GM12892 (cell line): ENCODE results near the gene RNF207.

ENCODE experiments used
- POLR2A ChIP-seq: IDR thresholded peaks from 2 replicates; pipeline ENCODE4 v1.6.1; 2011; ENCODE audit warnings: low read depth, low read length, control low read depth
- POLR2AphosphoS5 ChIP-seq: IDR thresholded peaks from 2 replicates; pipeline ENCODE4 v1.6.1; 2011; ENCODE audit warnings: low read depth, low read length, control low read depth

DNA sequence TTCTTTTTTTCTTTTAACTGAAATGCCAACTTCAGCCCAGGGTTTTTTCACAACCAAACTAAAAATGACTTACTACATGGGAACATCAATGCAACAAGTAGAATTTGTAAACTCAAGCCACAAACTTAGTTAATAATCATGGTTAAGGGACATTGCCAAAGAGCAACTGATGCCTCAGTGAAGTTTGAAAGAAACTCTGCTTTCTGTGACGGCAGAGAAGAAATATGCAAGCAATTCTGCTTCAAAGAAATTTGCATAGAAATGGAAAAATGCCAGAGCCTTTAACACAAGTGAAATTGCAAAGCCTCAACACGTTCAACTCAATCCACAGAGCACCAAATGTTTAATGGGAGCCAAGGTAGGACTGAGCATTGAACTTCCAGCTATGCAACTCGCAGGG, 20.8 kb upstream of the RNF207 start:
- TF ChIP-seq POLR2A (no peak), POLR2AphosphoS5 (no peak)
